Measurements from ENCODE around the gene LIX1. TPM values are rescaled to one million over a fixed set of nuclear protein-coding genes. Genes with fewer than 3 reads are reported as not detected.

Gene LIX1
- total RNA-seq, 1 experiment from 2014 or later, result not detected

- Histone ChIP-seq H3K4me3 (ENCODE audit: low read length) (no peak overlapping the region), H4K20me1 (ENCODE audit: low read length) (no peaks in the 10 kb centered on the region), H3K4me1 (ENCODE audit: insufficient read depth, low read length) (no peaks in the 10 kb centered on the region), H3F3A (ENCODE audit: low read length, unreplicated experiment) (no peaks in the 10 kb centered on the region), H3K9me3 (ENCODE audit: low read length) (no peaks in the 10 kb centered on the region), H3K4me2 (ENCODE audit: low read length) (no peak overlapping the region), H3K36me3 (ENCODE audit: low read depth, low read length) (no peaks in the 10 kb centered on the region), H3K9ac (ENCODE audit: low read length) (no peak overlapping the region), H2AFZ (ENCODE audit: low read length) (no peak overlapping the region), H3K27me3 (ENCODE audit: low read length) (no peaks in the 10 kb centered on the region), H3K79me2 (ENCODE audit: low read length) (no peaks in the 10 kb centered on the region), H3K27ac (ENCODE audit: low read length) (no peak overlapping the region), H3K9me2 (replicated peaks; ENCODE audit: low read length) (no peaks in the 10 kb centered on the region)
- DNase-seq (no peak), ATAC-seq (no peak)
- TF ChIP-seq EZH2phosphoT487 (IDR thresholded peaks at IDR 0.05; ENCODE audit: borderline replicate concordance, low read length), result no peak
- TF ChIP-seq, protein P1, sequence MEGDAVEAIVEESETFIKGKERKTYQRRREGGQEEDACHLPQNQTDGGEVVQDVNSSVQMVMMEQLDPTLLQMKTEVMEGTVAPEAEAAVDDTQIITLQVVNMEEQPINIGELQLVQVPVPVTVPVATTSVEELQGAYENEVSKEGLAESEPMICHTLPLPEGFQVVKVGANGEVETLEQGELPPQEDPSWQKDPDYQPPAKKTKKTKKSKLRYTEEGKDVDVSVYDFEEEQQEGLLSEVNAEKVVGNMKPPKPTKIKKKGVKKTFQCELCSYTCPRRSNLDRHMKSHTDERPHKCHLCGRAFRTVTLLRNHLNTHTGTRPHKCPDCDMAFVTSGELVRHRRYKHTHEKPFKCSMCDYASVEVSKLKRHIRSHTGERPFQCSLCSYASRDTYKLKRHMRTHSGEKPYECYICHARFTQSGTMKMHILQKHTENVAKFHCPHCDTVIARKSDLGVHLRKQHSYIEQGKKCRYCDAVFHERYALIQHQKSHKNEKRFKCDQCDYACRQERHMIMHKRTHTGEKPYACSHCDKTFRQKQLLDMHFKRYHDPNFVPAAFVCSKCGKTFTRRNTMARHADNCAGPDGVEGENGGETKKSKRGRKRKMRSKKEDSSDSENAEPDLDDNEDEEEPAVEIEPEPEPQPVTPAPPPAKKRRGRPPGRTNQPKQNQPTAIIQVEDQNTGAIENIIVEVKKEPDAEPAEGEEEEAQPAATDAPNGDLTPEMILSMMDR (conservative IDR thresholded peaks at IDR 0.05; ENCODE audit: low read depth, low read length), result no peak
- no peak for TF ChIP-seq EZH2 (IDR thresholded peaks at IDR 0.05; ENCODE audit: low read length, unreplicated experiment)
- ChIA-PET POLR2A (ENCODE audit: unreplicated experiment) (no interaction called here), CTCF (no interaction called here)
- intact Hi-C loops (cut with micrococcal nuclease), result no loop called here
- no TSS peak for BruUV-seq (replicated peaks)
Observed at GRCh38 chr5:97075649-97076048, 66.8 kb downstream of the LIX1 start.

- no peaks in the 10 kb centered on the region for H3K9me2 ChIP-seq (replicated peaks; ENCODE audit: low read length)
- BruUV-seq (replicated peaks), result no TSS peak
- no peaks in the 10 kb centered on the region for H3F3A ChIP-seq (ENCODE audit: low read length, unreplicated experiment)
- TF ChIP-seq EZH2 (IDR thresholded peaks at IDR 0.05; ENCODE audit: low read length, unreplicated experiment) (no peak), EZH2phosphoT487 (IDR thresholded peaks at IDR 0.05; ENCODE audit: borderline replicate concordance, low read length) (no peak)
- TF ChIP-seq, protein P1 (conservative IDR thresholded peaks at IDR 0.05; ENCODE audit: low read depth, low read length), result no peak
- H3K4me1 ChIP-seq (ENCODE audit: insufficient read depth, low read length), result no peaks in the 10 kb centered on the region
- H3K79me2 ChIP-seq (ENCODE audit: low read length), result no peaks in the 10 kb centered on the region
- no peak overlapping the region for H3K27ac ChIP-seq (ENCODE audit: low read length)
- H4K20me1 ChIP-seq (ENCODE audit: low read length), result no peaks in the 10 kb centered on the region
- no peak for DNase-seq
- ChIA-PET POLR2A (ENCODE audit: unreplicated experiment) (no interaction called here), CTCF (no interaction called here)
- no peak overlapping the region for H3K4me3 ChIP-seq (ENCODE audit: low read length)
- H3K4me2 ChIP-seq (ENCODE audit: low read length), result no peak overlapping the region
- no peaks in the 10 kb centered on the region for H3K27me3 ChIP-seq (ENCODE audit: low read length)
- ATAC-seq, result no peak
- intact Hi-C loops (cut with micrococcal nuclease), result no loop called here
- no peaks in the 10 kb centered on the region for H3K9me3 ChIP-seq (ENCODE audit: low read length)
- H3K9ac ChIP-seq (ENCODE audit: low read length), result no peak overlapping the region
- no peaks in the 10 kb centered on the region for H3K36me3 ChIP-seq (ENCODE audit: low read depth, low read length)
- H2AFZ ChIP-seq (ENCODE audit: low read length), result no peak overlapping the region
Observed at GRCh38 chr5:97074859-97075489, 67.4 kb downstream of the LIX1 start.

- Histone ChIP-seq H3K4me2 (ENCODE audit: low read length) (no peak overlapping the region), H4K20me1 (ENCODE audit: low read length) (no peaks in the 10 kb centered on the region), H3K4me1 (ENCODE audit: insufficient read depth, low read length) (no peaks in the 10 kb centered on the region), H3K27me3 (ENCODE audit: low read length) (no peaks in the 10 kb centered on the region), H2AFZ (ENCODE audit: low read length) (no peak overlapping the region), H3K9ac (ENCODE audit: low read length) (no peak overlapping the region), H3K9me3 (ENCODE audit: low read length) (no peaks in the 10 kb centered on the region), H3K9me2 (replicated peaks; ENCODE audit: low read length) (no peaks in the 10 kb centered on the region), H3K79me2 (ENCODE audit: low read length) (no peaks in the 10 kb centered on the region), H3K36me3 (ENCODE audit: low read depth, low read length) (no peaks in the 10 kb centered on the region), H3K27ac (ENCODE audit: low read length) (no peak overlapping the region), H3F3A (ENCODE audit: low read length, unreplicated experiment) (no peaks in the 10 kb centered on the region), H3K4me3 (ENCODE audit: low read length) (no peak overlapping the region)
- no peak for ATAC-seq
- TF ChIP-seq EZH2phosphoT487 (IDR thresholded peaks at IDR 0.05; ENCODE audit: borderline replicate concordance, low read length) (no peak), EZH2 (IDR thresholded peaks at IDR 0.05; ENCODE audit: low read length, unreplicated experiment) (no peak)
- POLR2A ChIA-PET (ENCODE audit: unreplicated experiment), result no interaction called here
- no TSS peak for BruUV-seq (replicated peaks)
- intact Hi-C loops (cut with micrococcal nuclease), result no loop called here
- DNase-seq, result no peak
- CTCF ChIA-PET, result no interaction called here
Observed at GRCh38 chr5:97073420-97073819, 69.0 kb downstream of the LIX1 start.
